DMS53 (cell line): ENCODE results near the gene VWDE.

Experiments used
- DNase-seq: peaks from one replicate; lab custom pipeline; 2025; lab: John Stamatoyannopoulos, UW

VWDE gene

GRCh38 chr7:12328888-12329770, 74.5 kb downstream of the VWDE start:
- DNase-seq, result no peak

- DNase-seq, result no peak
Measured at GRCh38 chr7:12327922-12328321, 75.7 kb downstream of the VWDE start.

GRCh38 chr7:12325646-12326045, 78.0 kb downstream of the VWDE start:
- no peak for DNase-seq

GRCh38 chr7:12323415-12323814, 80.2 kb downstream of the VWDE start:
- DNase-seq, result no peak

- no peak for DNase-seq
Measured at GRCh38 chr7:12322903-12323300, 80.8 kb downstream of the VWDE start.

GRCh38 chr7:12322284-12322902, 81.3 kb downstream of the VWDE start:
- peak; percentile 53 for DNase-seq

- peak; percentile 27 for DNase-seq
Measured at GRCh38 chr7:12320987-12321647, 82.5 kb downstream of the VWDE start.

GRCh38 chr7:12320241-12320986, 83.3 kb downstream of the VWDE start:
- no peak for DNase-seq

GRCh38 chr7:12317675-12318074, 86.0 kb downstream of the VWDE start:
- DNase-seq, result no peak

GRCh38 chr7:12316925-12317324, 86.7 kb downstream of the VWDE start:
- no peak for DNase-seq

GRCh38 chr7:12315049-12315448, 88.6 kb downstream of the VWDE start:
- peak; percentile 65 for DNase-seq

- no peak for DNase-seq
Measured at GRCh38 chr7:12314199-12314598, 89.5 kb downstream of the VWDE start.

GRCh38 chr7:12305502-12305901, 98.2 kb downstream of the VWDE start:
- no peak for DNase-seq

- DNase-seq, result no peak
Measured at GRCh38 chr7:12303495-12303894, 100.2 kb downstream of the VWDE start.

GRCh38 chr7:12303062-12303461, 100.6 kb downstream of the VWDE start:
- DNase-seq, result no peak

- no peak for DNase-seq
Measured at GRCh38 chr7:12300415-12300814, 103.2 kb downstream of the VWDE start.

- no peak for DNase-seq
Measured at GRCh38 chr7:12299367-12299766, 104.3 kb downstream of the VWDE start.

GRCh38 chr7:12297283-12298108, 106.2 kb downstream of the VWDE start:
- no peak for DNase-seq

- no peak for DNase-seq
Measured at GRCh38 chr7:12296051-12296570, 107.6 kb downstream of the VWDE start.

GRCh38 chr7:12294701-12295100, 109.0 kb downstream of the VWDE start:
- no peak for DNase-seq

GRCh38 chr7:12291870-12292269, 111.8 kb downstream of the VWDE start:
- DNase-seq, result peak; percentile 63
